NCI-H2227 treated with DMSO at 0.1 percent for 48 hours (cell line): ENCODE measurements around the gene PPARD.
A peak's percentile ranks its signal among the peaks of the same experiment; 100 is the strongest.
"Not testable (repeated sequence)": the region's sequence is repeated elsewhere in the genome, so short reads cannot be mapped to it uniquely, and the experiment has no call there.

Source experiments
- DNase-seq: peaks from one replicate; lab custom pipeline; 2025; lab: John Stamatoyannopoulos, UW

Gene PPARD

GRCh38 chr6:35410131-35410530 is 67.8 kb downstream of the PPARD start:
- no peak for DNase-seq

- no peak for DNase-seq
Measured at GRCh38 chr6:35411066-35411465, 68.7 kb downstream of the PPARD start.

GRCh38 chr6:35412102-35412501 is 69.7 kb downstream of the PPARD start:
- DNase-seq = no peak

- DNase-seq = no peak
Measured at GRCh38 chr6:35413911-35414310, 71.6 kb downstream of the PPARD start.

- DNase-seq = peak; percentile 79
Measured at GRCh38 chr6:35415065-35415891, 72.9 kb downstream of the PPARD start.

- no peak for DNase-seq
Measured at GRCh38 chr6:35417979-35418661, 75.8 kb downstream of the PPARD start.

DNA sequence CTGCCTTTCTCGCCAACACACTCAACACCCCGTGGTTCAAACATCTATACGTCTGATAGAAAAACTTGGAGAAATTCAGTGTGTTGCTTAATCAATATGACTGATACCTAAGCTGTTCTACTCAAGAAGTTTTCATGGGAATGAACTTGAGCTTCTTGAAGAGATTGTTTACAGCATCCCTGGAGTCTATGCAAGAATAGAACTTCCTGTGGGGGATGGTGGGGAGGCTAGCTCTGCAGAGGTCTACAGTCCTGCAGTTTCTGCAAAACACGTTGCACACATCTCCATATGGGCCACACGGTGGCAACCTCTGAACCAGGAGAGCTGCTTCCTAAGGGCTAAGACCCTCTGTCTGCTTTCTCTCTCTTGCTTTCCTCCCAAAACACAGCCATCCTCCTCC is 77.1 kb downstream of the PPARD start:
- no peak for DNase-seq

DNA sequence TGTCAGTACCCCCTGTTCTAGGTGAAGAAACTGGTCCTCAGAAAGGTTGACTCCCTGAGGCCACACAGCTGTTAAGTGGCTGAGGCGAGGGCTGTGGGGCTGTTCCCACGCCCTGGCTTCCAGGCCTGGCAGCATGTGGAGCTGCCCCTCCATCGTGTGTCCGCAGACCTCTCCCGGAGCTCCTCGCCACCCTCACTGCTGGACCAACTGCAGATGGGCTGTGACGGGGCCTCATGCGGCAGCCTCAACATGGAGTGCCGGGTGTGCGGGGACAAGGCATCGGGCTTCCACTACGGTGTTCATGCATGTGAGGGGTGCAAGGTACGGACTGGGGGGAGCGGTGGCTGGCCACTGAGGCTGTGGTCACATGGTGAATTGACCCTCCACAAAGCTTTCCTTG is 77.6 kb downstream of the PPARD start:
- no peak for DNase-seq

DNA sequence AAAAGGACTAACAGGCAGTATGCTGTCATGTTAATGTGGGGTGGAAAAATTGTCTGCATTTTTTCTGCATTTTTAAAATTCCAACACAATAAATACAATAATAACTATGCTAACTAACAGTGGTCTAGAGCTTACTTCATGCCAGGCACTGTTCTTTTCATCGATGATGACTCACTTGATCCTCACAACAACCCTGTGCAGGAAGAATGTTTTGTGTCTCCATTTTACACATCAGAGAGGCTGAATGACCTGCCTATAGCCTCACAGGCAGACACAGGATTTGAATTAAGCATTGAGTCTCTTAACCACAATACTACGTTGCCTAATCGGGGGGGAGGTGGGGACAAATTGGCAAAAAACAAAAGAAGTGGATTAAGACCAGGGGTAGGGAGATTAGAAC is 82.9 kb downstream of the PPARD start:
- no peak for DNase-seq

- DNase-seq = no peak
Measured at GRCh38 chr6:35426074-35426473, 83.7 kb downstream of the PPARD start.

DNA sequence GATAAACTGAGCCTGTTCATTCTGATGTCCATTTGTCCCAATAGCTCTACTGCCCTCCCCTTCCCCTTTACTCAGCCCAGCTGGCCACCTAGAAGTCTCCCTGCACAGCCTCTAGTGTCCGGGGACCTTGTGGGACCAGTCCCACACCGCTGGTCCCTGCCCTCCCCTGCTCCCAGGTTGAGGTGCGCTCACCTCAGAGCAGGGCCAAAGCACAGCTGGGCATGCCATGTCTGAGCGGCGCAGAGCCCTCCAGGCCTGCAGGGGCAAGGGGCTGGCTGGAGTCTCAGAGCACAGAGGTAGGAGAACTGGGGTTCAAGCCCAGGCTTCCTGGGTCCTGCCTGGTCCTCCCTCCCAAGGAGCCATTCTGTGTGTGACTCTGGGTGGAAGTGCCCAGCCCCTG is 85.1 kb downstream of the PPARD start:
- DNase-seq = no peak

GRCh38 chr6:35427851-35428321 is 85.5 kb downstream of the PPARD start:
- no peak for DNase-seq

DNA sequence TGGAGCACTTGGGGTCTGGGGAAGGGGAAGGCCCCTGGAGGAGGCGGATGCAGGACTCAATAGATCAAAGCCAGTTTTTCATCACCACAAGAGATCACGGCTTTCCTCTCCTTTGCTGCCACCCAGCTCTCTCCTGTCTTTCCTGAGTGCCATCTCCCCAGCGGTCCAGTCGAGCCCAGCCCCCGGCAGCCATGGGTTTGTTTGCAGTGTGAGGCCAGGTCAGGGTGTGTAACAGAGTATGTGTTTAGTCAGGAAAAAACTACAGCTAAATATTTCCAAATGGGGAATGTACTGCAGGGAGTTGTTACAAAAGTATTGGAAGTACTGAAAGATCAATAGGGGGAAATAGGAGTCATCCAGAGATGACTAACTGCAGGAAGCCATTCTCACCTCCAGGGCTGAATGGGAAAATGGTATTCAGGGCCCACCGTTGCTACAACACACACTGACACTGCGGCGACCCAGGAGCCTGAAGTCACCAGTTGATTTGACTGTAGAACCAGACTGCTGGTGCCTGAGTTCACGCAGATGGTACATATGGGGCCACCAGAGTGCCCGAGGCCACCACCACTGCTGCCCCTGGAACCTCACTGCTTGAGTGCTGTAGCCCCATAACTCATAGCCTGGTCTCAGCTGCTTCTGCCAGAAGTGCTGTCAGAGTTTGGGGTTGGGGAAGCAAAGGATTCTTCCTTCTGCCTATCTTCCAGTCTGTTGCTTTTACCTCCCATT is 86.2 kb downstream of the PPARD start:
- no peak for DNase-seq

DNA sequence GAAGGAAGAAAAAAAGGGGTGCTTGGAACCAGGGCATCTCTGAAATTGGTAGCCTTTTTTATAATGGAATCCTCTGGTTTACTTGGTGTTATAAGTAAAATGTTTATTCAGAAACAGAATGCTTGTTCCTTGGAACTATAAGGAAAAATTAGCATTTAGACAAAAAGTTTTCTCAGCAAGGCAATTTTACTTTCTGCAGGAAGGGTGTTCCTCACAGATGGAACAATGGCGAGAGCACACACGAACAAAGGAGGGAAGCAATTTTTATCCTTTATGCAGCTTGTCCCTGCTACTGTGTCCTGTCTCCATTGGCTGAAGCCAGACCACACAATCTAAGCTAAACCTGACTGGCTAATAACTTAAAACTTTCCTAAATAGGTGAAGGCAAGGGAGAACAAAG is 87.1 kb downstream of the PPARD start:
- no peak for DNase-seq

- no peak for DNase-seq
Measured at GRCh38 chr6:35432291-35432690, 89.9 kb downstream of the PPARD start.

GRCh38 chr6:35432702-35433101 is 90.3 kb downstream of the PPARD start:
- DNase-seq = not testable (repeated sequence)

GRCh38 chr6:35435074-35435837 is 92.9 kb downstream of the PPARD start:
- no peak for DNase-seq

DNA sequence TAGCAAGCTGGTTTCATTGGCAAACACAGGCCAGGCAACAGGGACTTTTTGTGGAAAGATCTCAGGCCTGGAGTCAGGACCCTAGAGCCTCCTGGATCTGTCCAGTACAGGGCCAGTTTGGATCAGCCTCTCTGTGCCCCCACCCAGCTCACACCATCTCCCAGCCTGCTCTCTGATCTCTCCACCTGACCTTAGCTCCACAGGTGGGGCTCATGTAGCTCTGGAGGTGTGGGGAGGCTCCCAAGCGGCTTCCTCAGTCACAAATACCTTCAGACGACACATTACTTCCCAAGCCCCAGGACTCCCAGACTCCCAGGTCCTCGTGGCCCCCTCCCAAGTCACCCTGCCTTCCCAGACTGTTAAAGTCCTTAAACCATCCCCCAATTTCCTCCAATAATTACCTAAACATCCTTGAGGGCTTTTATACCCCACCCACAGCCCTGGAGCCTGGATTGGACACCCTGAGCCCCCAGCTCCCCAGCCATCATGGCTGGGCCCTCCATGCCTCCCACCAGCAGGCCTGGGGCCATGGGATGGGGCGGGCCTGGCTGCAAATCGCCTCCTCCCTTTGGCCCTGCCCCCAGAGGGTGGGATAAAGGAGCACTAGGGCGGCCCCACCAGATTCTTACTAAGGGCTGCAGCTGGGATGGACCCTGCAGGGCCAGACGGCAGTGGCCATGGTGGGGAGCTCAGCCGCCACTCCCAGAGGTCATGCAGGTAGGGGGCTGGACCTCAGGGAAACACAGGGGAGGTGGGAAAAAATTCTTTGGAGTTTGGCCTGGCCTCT is 93.9 kb downstream of the PPARD start:
- DNase-seq = no peak

GRCh38 chr6:35438378-35439065 is 96.2 kb downstream of the PPARD start:
- DNase-seq = not testable (repeated sequence)

GRCh38 chr6:35439308-35439707 is 97.0 kb downstream of the PPARD start:
- DNase-seq = no peak

DNA sequence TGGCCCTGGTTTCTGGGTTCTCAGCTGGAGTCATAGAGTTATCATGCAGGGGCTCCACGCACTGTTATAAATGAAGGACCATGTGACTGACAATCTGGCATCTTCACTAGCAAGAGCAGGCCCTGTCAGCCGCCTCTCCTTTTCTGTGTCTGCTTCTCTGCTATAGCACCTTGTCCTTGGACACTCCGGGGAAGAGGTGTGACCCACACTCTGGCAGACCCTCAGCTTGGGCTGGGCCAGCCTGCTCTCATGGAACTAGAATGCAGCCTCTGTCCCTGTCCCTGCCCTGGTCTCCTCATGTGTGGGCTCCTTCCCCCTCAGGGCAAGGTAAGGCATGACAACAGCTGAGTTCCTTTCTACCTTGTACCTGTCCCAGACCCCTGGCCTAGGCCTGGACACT is 98.8 kb downstream of the PPARD start:
- no peak for DNase-seq
